Choroid plexus epithelial cell (primary cell): ENCODE results near the gene CAP2.
A peak's percentile ranks its signal among the peaks of the same experiment; 100 is the strongest.
"Not testable (repeated sequence)": the region's sequence is repeated elsewhere in the genome, so short reads cannot be mapped to it uniquely, and the experiment has no call there.

Experiments used
- DNase-seq: peaks from one replicate; pipeline ENCODE4 v3.0.0-alpha.2; 2010; ENCODE audit warnings: low read depth
- H3K4me3 ChIP-seq: 2 replicates; pipeline ENCODE4 v1.5.1; 2011; ENCODE audit warnings: low read depth, mild to moderate bottlenecking, control low read depth, low read length, moderate library complexity
- CTCF ChIP-seq: conservative IDR thresholded peaks from 2 replicates; pipeline ENCODE4 v1.5.1; 2011; ENCODE audit warnings: low read depth, mild to moderate bottlenecking, control low read depth, inconsistent platforms, low read length, moderate library complexity

The CAP2 gene

GRCh38 chr6:17423026-17423425 is 29.6 kb downstream of the CAP2 start:
- DNase-seq: peak; percentile 19
- TF ChIP-seq CTCF: no peak
- no peak overlapping the region for H3K4me3 ChIP-seq

- no peak for DNase-seq
- H3K4me3 ChIP-seq: no peak overlapping the region
- no peak for TF ChIP-seq CTCF
Measured at GRCh38 chr6:17427062-17427461, 33.7 kb downstream of the CAP2 start.

- DNase-seq: no peak
- no peak overlapping the region for H3K4me3 ChIP-seq
- no peak for TF ChIP-seq CTCF
Measured at GRCh38 chr6:17427617-17428016, 34.2 kb downstream of the CAP2 start.

- DNase-seq, H3K4me3 ChIP-seq: not testable (repeated sequence)
Measured at GRCh38 chr6:17428595-17429120, 35.3 kb downstream of the CAP2 start.

- TF ChIP-seq CTCF: no peak
- peak; percentile 16 for DNase-seq
- no peak overlapping the region for H3K4me3 ChIP-seq
Measured at GRCh38 chr6:17429383-17430061, 36.1 kb downstream of the CAP2 start.

- TF ChIP-seq CTCF: no peak
- peak; percentile 35 for DNase-seq
- H3K4me3 ChIP-seq: no peak overlapping the region
Measured at GRCh38 chr6:17431581-17431980, 38.2 kb downstream of the CAP2 start.

GRCh38 chr6:17432356-17432755 is 39.0 kb downstream of the CAP2 start:
- TF ChIP-seq CTCF: no peak
- no peak overlapping the region for H3K4me3 ChIP-seq
- peak; percentile 65 for DNase-seq
